ENCODE data around the gene SASH1. TPM values are rescaled to one million over a fixed set of nuclear protein-coding genes. Genes with fewer than 3 reads are reported as not detected.

SASH1 gene
- total RNA-seq, 1 experiment from 2014 or later: 33.2 TPM

GRCh38 chr6:148598724-148599123 lies 256.1 kb downstream of the SASH1 start:
- Histone ChIP-seq H2BK120ac (ENCODE audit: low read depth, low read length, poor library complexity, severe bottlenecking) (no peak overlapping the region), H3K4me1 (ENCODE audit: insufficient read depth, low read length) (peaks cover 8% of the 10 kb centered on the region; the same call in 1 of the 2 replicates), H3K23ac (ENCODE audit: insufficient read length, low read depth, low read length) (no peak overlapping the region), H2BK5ac (ENCODE audit: insufficient read length, low read length) (no peak overlapping the region), H3K4me2 (ENCODE audit: insufficient read depth, insufficient read length, low read length) (no peak overlapping the region), H2AFZ (ENCODE audit: low read length) (no peak overlapping the region), H3K18ac (ENCODE audit: insufficient read length, low read depth, low read length) (no peak overlapping the region), H3K4ac (ENCODE audit: low read depth, low read length) (no peak overlapping the region), H3K23me2 (ENCODE audit: insufficient read length, low read depth, low read length, poor library complexity, severe bottlenecking) (no peaks in the 10 kb centered on the region), H3K9ac (ENCODE audit: extremely low read depth, insufficient read length, low read length) (no peak overlapping the region), H3T11ph (ENCODE audit: low read length) (no peak overlapping the region), H2BK12ac (ENCODE audit: insufficient read length, low read depth, low read length) (no peak overlapping the region), H4K8ac (replicated peaks; ENCODE audit: insufficient read length, low read depth, low read length) (no peak overlapping the region), H4K91ac (ENCODE audit: insufficient read length, low read depth, low read length) (no peak overlapping the region), H3K27me3 (ENCODE audit: insufficient read depth, low read length) (no peaks in the 10 kb centered on the region), H3K27ac (ENCODE audit: insufficient read length, low read depth, low read length) (peak overlapping the region; percentile 37), H3K14ac (ENCODE audit: insufficient read depth, low read length) (no peak overlapping the region), H4K20me1 (ENCODE audit: control insufficient read depth, insufficient read depth, insufficient read length) (no peaks in the 10 kb centered on the region), H3K9me3 (ENCODE audit: control insufficient read depth, low read depth, low read length) (peaks cover 8% of the 10 kb centered on the region), H2BK20ac (ENCODE audit: low read depth, low read length, poor library complexity, severe bottlenecking) (no peak overlapping the region), H3K79me1 (ENCODE audit: insufficient read depth, low read depth, low read length, poor library complexity, severe bottlenecking) (no peaks in the 10 kb centered on the region), H2BK15ac (ENCODE audit: low read depth, low read length) (no peak overlapping the region), H2AK5ac (ENCODE audit: insufficient read length, low read length) (peak overlapping the region; percentile 9), H3K79me2 (ENCODE audit: insufficient read depth, low read length) (no peaks in the 10 kb centered on the region), H4K5ac (ENCODE audit: insufficient read length, low read depth, low read length) (no peak overlapping the region), H3K56ac (ENCODE audit: insufficient read length, low read depth, low read length) (no peak overlapping the region)
- no CpG with 5 or more reads among the region's 3 CpGs for WGBS (ENCODE audit: extremely low coverage, insufficient read length, low lambda C conversion rate)
- no peak overlapping the region; a peak in 1 of 5 replicates for H3K4me3 Mint-ChIP-seq
- H3K9me3 Mint-ChIP-seq: peaks cover 27 to 28% of the 10 kb centered on the region in 2 experiments
- peaks cover 39 to 43% of the 10 kb centered on the region in 2 experiments for H3K4me1 Mint-ChIP-seq
- peaks cover 19 to 34% (median 20%) of the 10 kb centered on the region in 3 experiments for H3K36me3 Mint-ChIP-seq (ENCODE audit: insufficient read depth in 1 of 3, low read depth in 3 of 3)
- no peaks in the 10 kb centered on the region; the same call in 1 of the 2 replicates for H3K27me3 Mint-ChIP-seq (ENCODE audit: low read depth)
- TF ChIP-seq CTCF (conservative IDR thresholded peaks at IDR 0.05): no peak
- DNase-seq: no peak
- peak overlapping the region in 2 of 3 experiments; percentile 34 to 56; a peak in 3 of 7 replicates for H3K27ac Mint-ChIP-seq
